Caco-2 (cell line): ENCODE data around the gene DERA. TPM values are rescaled to one million over a fixed set of nuclear protein-coding genes. Genes with fewer than 3 reads are reported as not detected.
A peak's percentile ranks its signal among the peaks of the same experiment; 100 is the strongest.

Source experiments
- BruUV-seq: library from RNA; stranded (reverse); fragments of 400-500 nt; replicated peaks from 2 replicates; lab custom pipeline; 2021; lab: Mats Ljungman, UMichigan
- CTCF ChIA-PET: fragments of 300-600 bp; sonication (Branson Sonifier 250); formaldehyde crosslinking; loops from one replicate; lab custom pipeline; 2022; ENCODE audit warnings: antibody characterized with exemption; lab: Charles Lee
- POLR2A ChIA-PET: fragments of 300-600 bp; sonication (Branson Sonifier 250); formaldehyde crosslinking; loops from one replicate; lab custom pipeline; 2022; ENCODE audit warnings: antibody characterized with exemption; lab: Charles Lee
- DNase-seq, 2 experiments: peaks; one replicate each; pipeline versions ENCODE4 v3.0.0 to v3.0.0-alpha.2; 2020 to 2022
- H3K27me3 ChIP-seq: replicated peaks from 2 replicates; pipeline ENCODE4 v1.6.0; 2011; ENCODE audit warnings: low read length; ENCODE audit not compliant: control insufficient read depth, insufficient read depth
- H3K36me3 ChIP-seq: 2 replicates; pipeline ENCODE4 v1.5.1; 2011; ENCODE audit warnings: low read length; ENCODE audit not compliant: control insufficient read depth, insufficient read depth
- H3K4me1 ChIP-seq: fragments of 250-450 bp; sonication (Bioruptor Pico); 2 replicates; pipeline ENCODE4 v1.5.1; 2020; ENCODE audit warnings: mild to moderate bottlenecking
- H3K4me3 ChIP-seq: 2 replicates; pipeline ENCODE4 v1.5.1; 2011; ENCODE audit warnings: low read depth, mild to moderate bottlenecking, control low read depth, low read length
- H3K9me3 ChIP-seq: fragments of 250-450 bp; sonication (Bioruptor Pico); 2 replicates; pipeline ENCODE4 v1.5.1; 2020; ENCODE audit warnings: mild to moderate bottlenecking, moderate library complexity
- H3K27ac Mint-ChIP-seq: one replicate; pipeline ENCODE4 v1.8.0; 2022; ENCODE audit warnings: mixed read lengths; ENCODE audit not compliant: unreplicated experiment
- H3K27me3 Mint-ChIP-seq: one replicate; pipeline ENCODE4 v1.8.0; 2022; ENCODE audit warnings: mixed read lengths; ENCODE audit not compliant: insufficient read depth, unreplicated experiment
- H3K36me3 Mint-ChIP-seq: one replicate; pipeline ENCODE4 v1.8.0; 2022; ENCODE audit warnings: mild to moderate bottlenecking, mixed read lengths; ENCODE audit not compliant: insufficient read depth, unreplicated experiment
- H3K4me1 Mint-ChIP-seq: one replicate; pipeline ENCODE4 v1.8.0; 2022; ENCODE audit warnings: low read depth, mixed read lengths; ENCODE audit not compliant: unreplicated experiment
- H3K4me3 Mint-ChIP-seq: one replicate; pipeline ENCODE4 v1.8.0; 2022; ENCODE audit warnings: mild to moderate bottlenecking, moderate library complexity, mixed read lengths; ENCODE audit not compliant: unreplicated experiment
- H3K9me3 Mint-ChIP-seq: one replicate; pipeline ENCODE4 v1.8.0; 2022; ENCODE audit warnings: mixed read lengths; ENCODE audit not compliant: unreplicated experiment
- CTCF ChIP-seq, 2 experiments: fragments of 200-600 bp in 1 of 2; IDR thresholded peaks; 1 replicate in 1 of 2; 2 replicates in 1 of 2; pipeline versions ENCODE4 v1.5.1 to v1.8.0; 2011 to 2022; ENCODE audit warnings: antibody characterized with exemption in 1 of 2, control low read depth in 1 of 2, inconsistent platforms in 1 of 2, low read depth in 1 of 2, low read length in 1 of 2, mild to moderate bottlenecking in 1 of 2, moderate library complexity in 1 of 2; ENCODE audit not compliant: insufficient read depth in 1 of 2, severe bottlenecking in 1 of 2, unreplicated experiment in 1 of 2
- intact Hi-C: fragments of 100-400 bp; cut with micrococcal nuclease; formaldehyde crosslinking; loops from one replicate; pipeline ENCODE4 v1.10.0; 2022; ENCODE audit not compliant: unreplicated experiment
- total RNA-seq: library from RNA; stranded (reverse); gene quantifications from 2 replicates; pipeline ENCODE4 v1.2.3, GENCODE V29; 2022

DERA gene
- total RNA-seq, 1 experiment from 2014 or later: 86.4 TPM

- Mint-ChIP-seq H3K27me3 (no peaks in the 10 kb centered on the region), H3K36me3 (no peaks in the 10 kb centered on the region), H3K9me3 (no peaks in the 10 kb centered on the region), H3K27ac (peak overlapping the region; percentile 29), H3K4me1 (peaks cover 20% of the 10 kb centered on the region), H3K4me3 (no peak overlapping the region)
- Histone ChIP-seq H3K9me3 (no peaks in the 10 kb centered on the region), H3K4me3 (no peak overlapping the region), H3K4me1 (peaks cover 13% of the 10 kb centered on the region), H3K36me3 (no peaks in the 10 kb centered on the region), H3K27me3 (no peaks in the 10 kb centered on the region)
- no TSS peak for BruUV-seq
- POLR2A ChIA-PET: no interaction called here
- TF ChIP-seq CTCF (IDR thresholded peaks at IDR 0.05; ENCODE audit: insufficient read depth in 1 of 2, low read depth in 1 of 2, low read length in 1 of 2, severe bottlenecking in 1 of 2, unreplicated experiment in 1 of 2): no peak
- DNase-seq: no peak
- CTCF ChIA-PET: no interaction called here
- intact Hi-C loops: loop anchor here (5.0 kb wide), 1 partner anchor 45 kb away; no protein-coding TSS in a partner anchor
Observed at GRCh38 chr12:15932327-15932726, 21.2 kb downstream of the DERA start.

- CTCF ChIA-PET: no interaction called here
- peaks cover 20% of the 10 kb centered on the region for H3K4me1 Mint-ChIP-seq
- Histone ChIP-seq H3K4me3 (no peak overlapping the region), H3K4me1 (peaks cover 13% of the 10 kb centered on the region), H3K9me3 (no peaks in the 10 kb centered on the region), H3K27me3 (no peaks in the 10 kb centered on the region), H3K36me3 (no peaks in the 10 kb centered on the region)
- no TSS peak for BruUV-seq
- POLR2A ChIA-PET: no interaction called here
- H3K9me3 Mint-ChIP-seq: no peaks in the 10 kb centered on the region
- no peaks in the 10 kb centered on the region for H3K27me3 Mint-ChIP-seq
- TF ChIP-seq CTCF (IDR thresholded peaks at IDR 0.05; ENCODE audit: insufficient read depth in 1 of 2, low read depth in 1 of 2, low read length in 1 of 2, severe bottlenecking in 1 of 2, unreplicated experiment in 1 of 2): no peak
- intact Hi-C loops: loop anchor here (5.0 kb wide), 1 partner anchor 44 kb away; no protein-coding TSS in a partner anchor
- no peak overlapping the region for H3K27ac Mint-ChIP-seq
- H3K36me3 Mint-ChIP-seq: no peaks in the 10 kb centered on the region
- H3K4me3 Mint-ChIP-seq: no peak overlapping the region
- no peak for DNase-seq
Observed at GRCh38 chr12:15932971-15933370, 21.8 kb downstream of the DERA start.

GRCh38 chr12:15933751-15934150 is 22.6 kb downstream of the DERA start:
- peaks cover 1% of the 10 kb centered on the region for H3K36me3 Mint-ChIP-seq
- H3K4me1 Mint-ChIP-seq: peaks cover 13% of the 10 kb centered on the region
- intact Hi-C loops: loop anchor here (5.0 kb wide), 1 partner anchor 44 kb away; no protein-coding TSS in a partner anchor

More at GRCh38 chr12:15933751-15934150, 22.6 kb downstream of the DERA start:
- Mint-ChIP-seq H3K27me3 (no peaks in the 10 kb centered on the region), H3K9me3 (peaks cover 3% of the 10 kb centered on the region), H3K27ac (no peak overlapping the region), H3K4me3 (no peak overlapping the region)
- DNase-seq: no peak
- H3K9me3 ChIP-seq: no peaks in the 10 kb centered on the region
- ChIA-PET CTCF (no interaction called here), POLR2A (no interaction called here)
- no peaks in the 10 kb centered on the region for H3K27me3 ChIP-seq
- H3K36me3 ChIP-seq: no peaks in the 10 kb centered on the region
- BruUV-seq: no TSS peak
- H3K4me1 ChIP-seq: peaks cover 13% of the 10 kb centered on the region
- H3K4me3 ChIP-seq: no peak overlapping the region
- TF ChIP-seq CTCF (IDR thresholded peaks at IDR 0.05; ENCODE audit: insufficient read depth in 1 of 2, low read depth in 1 of 2, low read length in 1 of 2, severe bottlenecking in 1 of 2, unreplicated experiment in 1 of 2): no peak
